Inferior parietal cortex (tissue), 1 donor: ENCODE results near the gene RTL10.
"Not testable (repeated sequence)": the region's sequence is repeated elsewhere in the genome, so short reads cannot be mapped to it uniquely, and the experiment has no call there.

Experiments used
- DNase-seq: peaks from one replicate; pipeline ENCODE4 v3.0.0-alpha.2; 2016; ENCODE audit errors: extremely low spot score

The RTL10 gene

GRCh38 chr22:19843857-19844376, 10.8 kb downstream of the RTL10 start:
- DNase-seq = no peak

GRCh38 chr22:19843107-19843856, 11.4 kb downstream of the RTL10 start:
- DNase-seq = no peak

- DNase-seq = no peak
These were observed 12.1 kb downstream of the RTL10 start for GRCh38 chr22:19842393-19843106.

- no peak for DNase-seq
These were observed 12.9 kb downstream of the RTL10 start for GRCh38 chr22:19841641-19842392.

GRCh38 chr22:19840955-19841640, 13.6 kb downstream of the RTL10 start:
- no peak for DNase-seq

- DNase-seq = no peak
These were observed 14.6 kb downstream of the RTL10 start for GRCh38 chr22:19840059-19840458.

- no peak for DNase-seq
These were observed 16.8 kb downstream of the RTL10 start for GRCh38 chr22:19837915-19838314.

- DNase-seq = no peak
These were observed 18.2 kb downstream of the RTL10 start for GRCh38 chr22:19836512-19836911.

GRCh38 chr22:19834599-19834998, 20.1 kb downstream of the RTL10 start:
- no peak for DNase-seq

GRCh38 chr22:19833327-19833726, 21.3 kb downstream of the RTL10 start:
- DNase-seq = not testable (repeated sequence)

- DNase-seq = no peak
These were observed 22.1 kb downstream of the RTL10 start for GRCh38 chr22:19832476-19833108.

- DNase-seq = not testable (repeated sequence)
These were observed 22.7 kb downstream of the RTL10 start for GRCh38 chr22:19831979-19832378.

- DNase-seq = no peak
These were observed 23.7 kb downstream of the RTL10 start for GRCh38 chr22:19831016-19831415.

- no peak for DNase-seq
These were observed 26.7 kb downstream of the RTL10 start for GRCh38 chr22:19828035-19828401.

GRCh38 chr22:19827341-19828034, 27.2 kb downstream of the RTL10 start:
- DNase-seq = no peak

- DNase-seq = no peak
These were observed 28.1 kb downstream of the RTL10 start for GRCh38 chr22:19826619-19826950.

GRCh38 chr22:19825904-19826618, 28.6 kb downstream of the RTL10 start:
- DNase-seq = no peak

- DNase-seq = no peak
These were observed 29.7 kb downstream of the RTL10 start for GRCh38 chr22:19824926-19825339.

- DNase-seq = no peak
These were observed 30.3 kb downstream of the RTL10 start for GRCh38 chr22:19824212-19824925.

GRCh38 chr22:19823902-19824211, 30.8 kb downstream of the RTL10 start:
- no peak for DNase-seq
